ENCODE measurements around the gene BPIFB1. TPM values are rescaled to one million over a fixed set of nuclear protein-coding genes. Genes with fewer than 3 reads are reported as not detected.

The BPIFB1 gene
- total and polyA plus RNA-seq, 2 experiments from 2014 or later = not detected

- no peaks in the 10 kb centered on the region for H3K79me2 ChIP-seq (ENCODE audit: insufficient read depth)
- H3K4me3 ChIP-seq = no peak overlapping the region
- H2AFZ ChIP-seq = no peak overlapping the region
- H3F3A ChIP-seq (ENCODE audit: insufficient read depth) = peaks cover 16% of the 10 kb centered on the region
- no peak for TF ChIP-seq EZH2phosphoT487 (IDR thresholded peaks at IDR 0.05; ENCODE audit: insufficient read depth, low read depth)
- no peak for TF ChIP-seq EZH2 (IDR thresholded peaks at IDR 0.05; ENCODE audit: insufficient read depth, poor library complexity, severe bottlenecking)
- H3K27ac ChIP-seq = no peak overlapping the region
- peaks cover 16% of the 10 kb centered on the region for H3K27me3 ChIP-seq (replicated peaks; ENCODE audit: insufficient read depth)
- no peak overlapping the region for H3K9ac ChIP-seq
- no peaks in the 10 kb centered on the region for H3K9me2 ChIP-seq (ENCODE audit: insufficient read depth)
- WGBS, 2 experiments (ENCODE audit: low coverage in 1 of 2, low lambda C conversion rate in 2 of 2, missing lambda C conversion rate in 2 of 2) = 83 to 87% methylated on average over 4 of the region's 4 CpGs
- no peaks in the 10 kb centered on the region for H3K36me3 ChIP-seq (ENCODE audit: low read depth)
- DNase-seq = peak; percentile 3
- no peaks in the 10 kb centered on the region for H3K9me3 ChIP-seq (ENCODE audit: low read depth)
- peak overlapping the region; percentile 73 for H3K4me2 ChIP-seq (ENCODE audit: unreplicated experiment)
- in situ Hi-C loops (cut with MboI) = no loop called here
- H4K20me1 ChIP-seq (ENCODE audit: insufficient read depth) = no peaks in the 10 kb centered on the region
- H3K4me1 ChIP-seq (ENCODE audit: insufficient read depth) = peaks cover 19% of the 10 kb centered on the region
Measured at GRCh38 chr20:33261465-33261864, 21.5 kb upstream of the BPIFB1 start.

DNA sequence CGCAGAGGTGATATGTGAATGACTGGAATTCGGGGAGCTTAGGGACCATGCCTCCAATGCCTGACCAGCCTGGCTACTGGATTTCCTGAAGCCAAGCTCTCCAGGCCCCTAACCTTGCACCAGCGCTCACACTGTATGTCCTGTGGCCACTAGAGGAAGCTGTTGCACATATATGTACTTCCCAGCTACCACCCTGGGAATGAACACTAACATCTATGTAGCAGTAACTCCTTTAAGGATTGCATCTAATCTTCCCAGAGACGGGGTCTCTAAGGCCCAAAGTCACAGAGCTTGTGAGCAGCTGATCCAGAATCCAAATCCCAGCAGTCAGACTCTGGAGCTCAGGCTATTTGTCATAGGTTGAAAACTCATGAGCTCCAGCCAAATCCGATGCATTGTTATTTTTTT is 20.4 kb upstream of the BPIFB1 start:
- H2AFZ ChIP-seq = peak overlapping the region; percentile 42; the same call in 1 of the 2 replicates
- H3K4me2 ChIP-seq (ENCODE audit: unreplicated experiment) = peak overlapping the region; percentile 73
- 0 to 4% methylated on average over 5 of the region's 5 CpGs for WGBS, 2 experiments (ENCODE audit: low coverage in 1 of 2, low lambda C conversion rate in 2 of 2, missing lambda C conversion rate in 2 of 2)

DNA sequence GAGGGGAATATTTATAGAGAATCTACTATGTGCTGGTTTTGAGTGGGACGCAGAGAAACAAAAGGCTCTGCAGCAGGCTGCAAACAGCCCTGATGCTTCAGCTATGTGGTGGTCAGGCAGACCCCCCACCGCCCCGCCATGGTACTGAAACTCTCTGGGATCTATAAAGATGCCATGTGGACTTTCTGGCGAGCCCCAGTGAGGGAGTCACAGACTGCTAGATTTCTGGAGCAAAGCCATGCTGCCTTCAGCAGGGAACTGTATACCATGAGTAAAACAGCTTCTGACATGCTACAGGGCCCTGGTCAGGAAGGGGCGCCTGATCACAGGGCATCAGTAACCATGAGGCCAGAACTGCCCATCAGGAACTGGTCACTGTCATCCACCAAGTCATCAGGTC is 19.2 kb upstream of the BPIFB1 start:
- peaks cover 16% of the 10 kb centered on the region for H3K27me3 ChIP-seq (replicated peaks; ENCODE audit: insufficient read depth)
- H3K36me3 ChIP-seq (ENCODE audit: low read depth) = no peaks in the 10 kb centered on the region
- H3K4me3 ChIP-seq = no peak overlapping the region
- no peak overlapping the region for H3K9ac ChIP-seq
- TF ChIP-seq EZH2 (IDR thresholded peaks at IDR 0.05; ENCODE audit: insufficient read depth, poor library complexity, severe bottlenecking) = no peak
- no peak for TF ChIP-seq EZH2phosphoT487 (IDR thresholded peaks at IDR 0.05; ENCODE audit: insufficient read depth, low read depth)
- H3K27ac ChIP-seq = no peak overlapping the region
- peak; percentile 20 for DNase-seq
- H3K9me3 ChIP-seq (ENCODE audit: low read depth) = no peaks in the 10 kb centered on the region
- in situ Hi-C loops (cut with MboI) = no loop called here
- H4K20me1 ChIP-seq (ENCODE audit: insufficient read depth) = no peaks in the 10 kb centered on the region
- peaks cover 16% of the 10 kb centered on the region for H3F3A ChIP-seq (ENCODE audit: insufficient read depth)
- no peaks in the 10 kb centered on the region for H3K9me2 ChIP-seq (ENCODE audit: insufficient read depth)
- 35 to 48% methylated on average over 5 of the region's 5 CpGs for WGBS, 2 experiments (ENCODE audit: low coverage in 1 of 2, low lambda C conversion rate in 2 of 2, missing lambda C conversion rate in 2 of 2)
- no peak overlapping the region for H3K4me2 ChIP-seq (ENCODE audit: unreplicated experiment)
- H3K79me2 ChIP-seq (ENCODE audit: insufficient read depth) = no peaks in the 10 kb centered on the region
- peaks cover 19% of the 10 kb centered on the region for H3K4me1 ChIP-seq (ENCODE audit: insufficient read depth)
- no peak overlapping the region for H2AFZ ChIP-seq

More for the DNA sequence above, 20.4 kb upstream of the BPIFB1 start:
- no peaks in the 10 kb centered on the region for H3K79me2 ChIP-seq (ENCODE audit: insufficient read depth)
- TF ChIP-seq EZH2phosphoT487 (IDR thresholded peaks at IDR 0.05; ENCODE audit: insufficient read depth, low read depth) = no peak
- TF ChIP-seq EZH2 (IDR thresholded peaks at IDR 0.05; ENCODE audit: insufficient read depth, poor library complexity, severe bottlenecking) = no peak
- no peaks in the 10 kb centered on the region for H3K9me2 ChIP-seq (ENCODE audit: insufficient read depth)
- H3K4me1 ChIP-seq (ENCODE audit: insufficient read depth) = peaks cover 19% of the 10 kb centered on the region
- peak overlapping the region; percentile 27; the same call in 1 of the 2 replicates for H3K4me3 ChIP-seq
- in situ Hi-C loops (cut with MboI) = no loop called here
- H3K36me3 ChIP-seq (ENCODE audit: low read depth) = no peaks in the 10 kb centered on the region
- peaks cover 16% of the 10 kb centered on the region for H3F3A ChIP-seq (ENCODE audit: insufficient read depth)
- H4K20me1 ChIP-seq (ENCODE audit: insufficient read depth) = no peaks in the 10 kb centered on the region
- H3K27me3 ChIP-seq (replicated peaks; ENCODE audit: insufficient read depth) = peaks cover 16% of the 10 kb centered on the region
- H3K9ac ChIP-seq = no peak overlapping the region; the same call in 1 of the 2 replicates
- no peaks in the 10 kb centered on the region for H3K9me3 ChIP-seq (ENCODE audit: low read depth)
- peak; percentile 80 for DNase-seq
- no peak overlapping the region for H3K27ac ChIP-seq

- peaks cover 8% of the 10 kb centered on the region; the same call in 1 of the 2 replicates for H3F3A ChIP-seq (ENCODE audit: insufficient read depth)
- DNase-seq = no peak
- no peak overlapping the region for H2AFZ ChIP-seq
- in situ Hi-C loops (cut with MboI) = no loop called here
- H3K9me2 ChIP-seq (ENCODE audit: insufficient read depth) = no peaks in the 10 kb centered on the region
- H3K4me3 ChIP-seq = no peak overlapping the region
- H3K27me3 ChIP-seq (replicated peaks; ENCODE audit: insufficient read depth) = peaks cover 11% of the 10 kb centered on the region
- H4K20me1 ChIP-seq (ENCODE audit: insufficient read depth) = no peaks in the 10 kb centered on the region
- no peak overlapping the region for H3K4me2 ChIP-seq (ENCODE audit: unreplicated experiment)
- H3K9ac ChIP-seq = no peak overlapping the region
- H3K79me2 ChIP-seq (ENCODE audit: insufficient read depth) = no peaks in the 10 kb centered on the region
- H3K36me3 ChIP-seq (ENCODE audit: low read depth) = no peaks in the 10 kb centered on the region
- 27 to 28% methylated on average over 3 of the region's 3 CpGs for WGBS, 2 experiments (ENCODE audit: low coverage in 1 of 2, low lambda C conversion rate in 2 of 2, missing lambda C conversion rate in 2 of 2)
- H3K4me1 ChIP-seq (ENCODE audit: insufficient read depth) = peaks cover 7% of the 10 kb centered on the region
- TF ChIP-seq EZH2 (IDR thresholded peaks at IDR 0.05; ENCODE audit: insufficient read depth, poor library complexity, severe bottlenecking) (no peak), EZH2phosphoT487 (IDR thresholded peaks at IDR 0.05; ENCODE audit: insufficient read depth, low read depth) (no peak)
- H3K27ac ChIP-seq = no peak overlapping the region
- H3K9me3 ChIP-seq (ENCODE audit: low read depth) = no peaks in the 10 kb centered on the region
Measured at GRCh38 chr20:33267701-33268100, 15.3 kb upstream of the BPIFB1 start.
